ENCODE results near the gene LZTR1. TPM values are rescaled to one million over a fixed set of nuclear protein-coding genes. Genes with fewer than 3 reads are reported as not detected.

LZTR1 gene
- total RNA-seq, 1 donor from 2014 or later: 21.9 TPM

- no peak overlapping the region for H3K4me2 ChIP-seq
- DNase-seq (ENCODE audit: low spot score): no peak
- no peak overlapping the region for H3K9ac ChIP-seq
- Mint-ChIP-seq H3K4me1 (peaks cover 3% of the 10 kb centered on the region), H3K36me3 (peaks cover 1% of the 10 kb centered on the region), H3K27ac (no peak overlapping the region), H3K27me3 (ENCODE audit: insufficient read depth, low read depth) (peaks cover 2% of the 10 kb centered on the region), H3K9me3 (no peaks in the 10 kb centered on the region), H3K4me3 (no peak overlapping the region)
- no peaks in the 10 kb centered on the region for H3K36me3 ChIP-seq
- no peaks in the 10 kb centered on the region for H4K20me1 ChIP-seq (ENCODE audit: low read depth)
- H3K4me3 ChIP-seq: no peak overlapping the region
- no peak overlapping the region for H3K27ac ChIP-seq
- H3K4me1 ChIP-seq: no peaks in the 10 kb centered on the region
- H3K9me3 ChIP-seq (ENCODE audit: low read depth): no peaks in the 10 kb centered on the region
- no peaks in the 10 kb centered on the region for H3F3A ChIP-seq (ENCODE audit: low read depth)
- no peaks in the 10 kb centered on the region for H3K79me2 ChIP-seq (ENCODE audit: low read depth)
- no peaks in the 10 kb centered on the region for H3K27me3 ChIP-seq
- no peak for TF ChIP-seq EZH2 (IDR thresholded peaks at IDR 0.05)
- H2AFZ ChIP-seq (replicated peaks): no peak overlapping the region
Observed at GRCh38 chr22:20992056-20992442, 10.0 kb downstream of the LZTR1 start.

- no peak overlapping the region for H3K27ac ChIP-seq
- peaks cover 1% of the 10 kb centered on the region for H3K36me3 Mint-ChIP-seq
- no peaks in the 10 kb centered on the region for H3K4me1 ChIP-seq
- H3K9me3 ChIP-seq (ENCODE audit: low read depth): no peaks in the 10 kb centered on the region
- H3K36me3 ChIP-seq: no peaks in the 10 kb centered on the region
- no peak overlapping the region for H3K4me3 ChIP-seq
- H3K27ac Mint-ChIP-seq: no peak overlapping the region
- H3K9ac ChIP-seq: no peak overlapping the region
- no peak for DNase-seq (ENCODE audit: low spot score)
- peaks cover 3% of the 10 kb centered on the region for H3K4me1 Mint-ChIP-seq
- TF ChIP-seq EZH2phosphoT487 (IDR thresholded peaks at IDR 0.05): no peak
- TF ChIP-seq EZH2 (IDR thresholded peaks at IDR 0.05): no peak
- TF ChIP-seq CTCF (IDR thresholded peaks at IDR 0.05): no peak
- no peak overlapping the region for H3K4me2 ChIP-seq
- H2AFZ ChIP-seq (replicated peaks): no peak overlapping the region
- no peaks in the 10 kb centered on the region for H3K79me2 ChIP-seq (ENCODE audit: low read depth)
- H3K27me3 ChIP-seq: no peaks in the 10 kb centered on the region
- peaks cover 2% of the 10 kb centered on the region for H3K27me3 Mint-ChIP-seq (ENCODE audit: insufficient read depth, low read depth)
- no peak overlapping the region for H3K4me3 Mint-ChIP-seq
- no peaks in the 10 kb centered on the region for H3F3A ChIP-seq (ENCODE audit: low read depth)
- no peaks in the 10 kb centered on the region for H4K20me1 ChIP-seq (ENCODE audit: low read depth)
- H3K9me3 Mint-ChIP-seq: no peaks in the 10 kb centered on the region
Observed at GRCh38 chr22:20992456-20993303, 10.6 kb downstream of the LZTR1 start.

GRCh38 chr22:20993304-20994127 is 11.4 kb downstream of the LZTR1 start:
- peaks cover 3% of the 10 kb centered on the region for H3K4me1 Mint-ChIP-seq
- H3K27ac Mint-ChIP-seq: no peak overlapping the region
- Histone ChIP-seq H3K9ac (no peak overlapping the region), H3K27me3 (no peaks in the 10 kb centered on the region), H3K4me2 (no peak overlapping the region), H3K4me1 (no peaks in the 10 kb centered on the region), H2AFZ (replicated peaks) (no peak overlapping the region), H4K20me1 (ENCODE audit: low read depth) (no peaks in the 10 kb centered on the region), H3K27ac (no peak overlapping the region), H3K4me3 (no peak overlapping the region), H3K36me3 (no peaks in the 10 kb centered on the region), H3K79me2 (ENCODE audit: low read depth) (no peaks in the 10 kb centered on the region), H3K9me3 (ENCODE audit: low read depth) (no peaks in the 10 kb centered on the region), H3F3A (ENCODE audit: low read depth) (no peaks in the 10 kb centered on the region)
- H3K27me3 Mint-ChIP-seq (ENCODE audit: insufficient read depth, low read depth): peaks cover 2% of the 10 kb centered on the region
- no peak for DNase-seq (ENCODE audit: low spot score)
- no peak overlapping the region for H3K4me3 Mint-ChIP-seq
- no peaks in the 10 kb centered on the region for H3K9me3 Mint-ChIP-seq
- H3K36me3 Mint-ChIP-seq: peaks cover 1% of the 10 kb centered on the region
- TF ChIP-seq CTCF (IDR thresholded peaks at IDR 0.05) (no peak), EZH2 (IDR thresholded peaks at IDR 0.05) (no peak), EZH2phosphoT487 (IDR thresholded peaks at IDR 0.05) (no peak)
